ENCODE data around the gene GPR132.
A peak's percentile ranks its signal among the peaks of the same experiment; 100 is the strongest.
"Not testable (repeated sequence)": the region's sequence is repeated elsewhere in the genome, so short reads cannot be mapped to it uniquely, and the experiment has no call there.

The GPR132 gene, protein sequence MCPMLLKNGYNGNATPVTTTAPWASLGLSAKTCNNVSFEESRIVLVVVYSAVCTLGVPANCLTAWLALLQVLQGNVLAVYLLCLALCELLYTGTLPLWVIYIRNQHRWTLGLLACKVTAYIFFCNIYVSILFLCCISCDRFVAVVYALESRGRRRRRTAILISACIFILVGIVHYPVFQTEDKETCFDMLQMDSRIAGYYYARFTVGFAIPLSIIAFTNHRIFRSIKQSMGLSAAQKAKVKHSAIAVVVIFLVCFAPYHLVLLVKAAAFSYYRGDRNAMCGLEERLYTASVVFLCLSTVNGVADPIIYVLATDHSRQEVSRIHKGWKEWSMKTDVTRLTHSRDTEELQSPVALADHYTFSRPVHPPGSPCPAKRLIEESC

DNA sequence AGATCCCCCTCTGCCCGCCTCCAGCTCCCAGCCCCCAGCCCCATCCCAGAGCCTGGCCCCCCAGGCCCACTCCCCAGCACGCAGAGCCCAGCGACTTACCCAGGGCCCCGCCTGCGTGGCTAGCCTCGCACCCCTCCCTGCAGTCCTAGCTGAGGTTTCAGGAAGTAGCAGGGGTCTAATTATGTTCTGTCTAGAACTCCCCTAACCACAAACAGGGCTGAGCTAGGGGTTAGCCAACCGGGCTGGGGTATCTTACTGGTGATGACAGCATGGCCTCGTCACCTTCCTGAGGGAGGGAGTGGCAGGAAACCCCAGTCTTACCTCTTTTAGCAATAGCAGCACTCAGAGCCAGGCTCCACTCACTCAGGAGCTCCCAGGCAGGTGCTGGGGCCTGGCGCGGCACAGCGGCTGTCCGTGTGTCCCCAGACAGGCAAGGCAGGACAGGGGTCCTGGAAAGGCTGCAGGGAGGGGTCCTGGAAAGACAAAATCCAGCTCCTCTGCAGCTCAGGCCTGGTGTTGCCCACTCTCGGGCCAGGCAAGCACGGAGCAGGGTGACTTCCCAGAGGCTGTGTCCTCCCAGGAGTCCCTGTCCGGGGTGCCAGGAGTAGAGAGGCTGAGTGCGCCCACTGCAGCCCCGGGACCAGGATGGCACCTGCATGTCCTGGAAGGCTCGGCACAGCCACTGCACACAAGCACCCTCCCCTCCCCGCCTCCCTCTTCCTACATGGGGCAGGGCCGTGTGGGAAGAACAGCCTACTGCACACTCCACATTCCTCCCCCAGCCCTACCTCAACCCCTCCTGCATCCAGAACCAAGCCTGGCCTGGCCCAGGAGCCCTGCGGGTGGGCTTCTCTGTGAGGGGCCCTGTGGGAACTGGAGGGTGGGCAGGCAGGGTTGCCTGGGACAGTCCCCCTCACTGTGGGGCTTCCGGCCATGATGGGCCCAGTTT lies at the start of gene GPR132:
TSS of gene GPR132 (minus strand) at position 151 of the 949 bp plus-strand sequence. CDS start 10,010 bp downstream, outside the sequence.
- peak; percentile 93 for DNase-seq

DNA sequence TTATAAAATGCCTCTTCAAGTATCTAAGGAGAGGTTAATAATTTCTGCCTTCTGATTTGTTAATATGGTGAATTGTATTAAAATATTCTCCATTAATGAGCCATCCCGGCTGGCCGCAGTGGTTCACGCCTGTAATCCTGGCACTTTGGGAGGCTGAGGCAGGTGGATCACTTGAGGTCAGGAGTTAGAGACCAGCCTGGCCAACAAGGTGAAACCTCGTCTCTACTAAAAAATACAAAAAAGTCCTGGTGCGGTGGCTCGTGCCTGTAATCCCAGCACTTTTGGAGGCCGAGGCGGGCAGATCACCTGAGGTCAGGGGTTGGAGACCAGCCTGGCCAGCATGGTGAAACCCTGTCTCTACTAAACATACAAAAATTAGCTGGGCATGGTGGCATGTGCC lies 44.0 kb upstream of the GPR132 start:
- not testable (repeated sequence) for DNase-seq

DNA sequence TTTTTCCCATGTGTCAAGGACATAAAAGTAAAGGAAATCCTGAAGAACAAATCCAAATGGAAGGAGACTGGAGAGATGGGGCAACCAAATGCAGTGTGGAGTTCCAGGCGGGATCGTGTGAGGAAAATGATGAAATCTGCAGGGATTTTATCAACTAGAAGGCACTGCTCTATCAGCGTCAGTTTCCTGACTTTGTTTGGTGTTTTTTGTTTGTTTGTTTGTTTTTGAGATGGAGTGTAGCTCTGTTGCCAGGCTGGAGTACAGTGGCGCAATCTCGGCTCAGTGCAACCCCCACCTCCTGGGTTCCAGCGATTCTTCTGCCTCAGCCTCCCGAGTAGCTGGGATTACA lies 43.3 kb upstream of the GPR132 start:
- no peak for DNase-seq

DNA sequence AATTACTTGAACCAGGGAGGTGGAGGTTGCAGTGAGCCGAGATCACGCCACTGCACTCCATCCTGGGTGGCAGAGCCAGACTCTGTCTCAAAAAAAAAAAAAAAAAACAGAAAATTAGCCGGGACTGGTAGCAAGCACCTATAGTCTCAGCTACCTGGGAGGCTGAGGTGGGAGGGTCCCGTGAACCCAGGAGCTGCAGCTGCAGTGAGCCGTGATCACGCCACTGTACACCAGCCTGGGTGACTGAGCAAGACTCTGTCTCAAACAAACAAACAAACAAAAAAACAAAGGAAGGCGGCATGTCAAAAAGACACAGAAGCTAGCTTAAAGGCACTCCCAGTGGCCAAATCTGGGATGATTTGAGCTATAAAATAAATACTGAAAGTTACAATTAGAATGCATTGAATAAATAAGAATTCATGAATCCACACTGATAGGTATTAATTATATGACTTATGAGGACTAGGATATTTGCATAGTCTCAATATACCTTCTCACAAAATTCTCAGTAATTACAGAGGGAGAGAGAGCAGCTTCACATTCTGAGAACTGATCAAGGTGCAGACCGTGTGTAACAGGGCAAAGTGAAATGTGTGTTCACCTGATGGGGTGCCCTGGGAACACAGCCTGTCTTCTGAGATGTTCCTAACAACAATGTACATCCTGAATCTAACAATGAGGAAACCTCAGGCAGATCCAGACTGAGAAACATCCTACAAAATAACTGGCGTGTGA lies 42.7 kb upstream of the GPR132 start:
- no peak for DNase-seq

DNA sequence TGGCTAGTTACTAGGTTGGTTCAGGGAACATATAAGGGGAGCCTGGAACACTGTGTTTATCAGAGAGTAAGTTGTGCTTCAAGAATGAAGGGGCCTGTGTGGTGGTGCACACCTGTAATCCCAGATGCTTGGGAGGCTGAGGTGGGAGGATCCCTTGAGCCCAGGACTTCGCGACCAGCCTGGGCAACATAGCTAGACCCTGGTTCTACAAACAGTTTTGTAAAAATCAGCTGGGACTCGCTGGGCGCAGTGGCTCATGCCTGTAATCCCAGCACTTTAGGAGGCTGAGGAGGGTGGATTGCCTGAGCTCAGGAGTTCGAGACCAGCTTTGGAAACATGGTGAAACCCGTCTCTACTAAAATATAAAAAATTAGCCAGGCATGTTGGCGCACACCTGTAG lies 42.1 kb upstream of the GPR132 start:
- no peak for DNase-seq

DNA sequence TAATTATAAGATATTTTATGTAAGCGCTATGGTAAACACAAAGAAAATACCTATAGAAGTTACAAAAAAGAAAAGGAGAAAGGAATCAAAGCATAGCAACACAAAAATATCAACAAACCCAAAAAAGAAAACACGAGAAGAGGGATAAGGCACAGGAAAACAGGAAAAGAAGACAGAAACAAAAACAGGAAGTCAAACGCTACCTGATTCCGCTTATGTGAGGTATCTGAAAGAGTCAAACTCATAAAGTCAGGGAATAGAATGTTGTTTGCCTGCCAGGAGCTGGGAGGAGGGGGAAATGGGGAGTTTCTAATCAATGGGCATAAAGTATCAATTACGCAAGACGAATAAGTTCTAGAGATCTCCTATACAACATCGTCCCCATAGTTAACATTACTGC lies 39.9 kb upstream of the GPR132 start:
- DNase-seq: no peak

DNA sequence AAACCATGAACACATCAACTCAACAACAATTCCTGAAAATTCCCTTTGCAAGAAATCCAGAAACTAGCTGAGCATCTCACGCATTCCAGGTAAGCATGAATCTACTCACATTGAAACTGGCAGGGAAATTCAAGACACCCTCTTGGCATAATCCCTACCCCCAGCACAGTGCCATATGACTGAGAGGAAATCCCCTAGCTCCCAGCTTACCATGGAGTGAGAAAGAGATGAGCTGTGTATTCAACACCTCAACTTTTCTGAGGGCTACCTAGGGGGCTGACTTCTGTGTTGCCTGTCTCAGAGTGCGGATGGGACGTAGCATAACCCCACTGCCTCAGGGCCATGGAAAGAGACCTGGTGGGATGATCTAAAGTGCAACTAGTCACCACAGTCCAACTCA lies 37.7 kb upstream of the GPR132 start:
- DNase-seq: no peak

DNA sequence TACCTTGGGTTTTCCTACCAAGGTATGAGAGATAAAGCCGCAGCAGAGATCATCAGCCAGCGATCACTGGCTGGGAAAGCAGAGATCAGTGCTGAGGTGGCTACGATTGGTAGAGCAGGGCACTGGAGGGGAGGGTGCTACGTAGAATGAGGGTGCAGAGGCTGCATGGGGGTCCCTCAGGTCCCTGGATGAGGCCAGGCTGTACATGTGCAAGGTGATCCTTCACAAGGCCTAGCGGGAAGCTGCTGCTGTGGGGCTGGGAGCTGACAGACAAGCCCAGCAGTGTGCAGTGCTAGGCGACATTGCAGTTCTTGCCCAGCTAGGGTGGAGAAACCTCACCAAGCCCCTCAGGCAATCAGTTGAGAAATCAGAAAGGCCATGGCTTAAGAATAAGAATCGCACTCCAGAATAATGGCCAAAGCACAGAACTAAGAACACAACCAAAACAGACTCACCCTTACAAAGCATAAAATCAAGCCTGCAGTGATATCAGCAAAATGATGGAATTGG lies 37.2 kb upstream of the GPR132 start:
- DNase-seq: no peak

DNA sequence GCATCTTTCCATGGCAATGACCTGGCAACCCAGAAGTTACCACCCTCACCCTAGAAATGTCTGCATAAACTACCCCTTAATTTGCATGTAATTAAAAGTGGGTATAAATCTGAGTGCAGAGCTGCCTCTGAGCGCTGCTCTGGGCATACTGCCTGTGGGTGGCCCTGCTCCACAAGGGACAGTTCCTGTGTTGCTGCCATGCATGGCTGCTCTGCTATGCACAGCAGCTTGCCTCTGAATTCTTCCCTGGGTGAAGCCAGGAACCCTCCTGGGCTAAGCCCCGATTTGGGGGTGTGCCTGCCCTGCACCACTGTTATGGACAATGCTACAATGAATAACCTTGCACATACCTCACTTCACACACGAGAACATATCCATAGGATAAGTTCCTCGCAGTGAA lies 35.7 kb upstream of the GPR132 start:
- DNase-seq: no peak

DNA sequence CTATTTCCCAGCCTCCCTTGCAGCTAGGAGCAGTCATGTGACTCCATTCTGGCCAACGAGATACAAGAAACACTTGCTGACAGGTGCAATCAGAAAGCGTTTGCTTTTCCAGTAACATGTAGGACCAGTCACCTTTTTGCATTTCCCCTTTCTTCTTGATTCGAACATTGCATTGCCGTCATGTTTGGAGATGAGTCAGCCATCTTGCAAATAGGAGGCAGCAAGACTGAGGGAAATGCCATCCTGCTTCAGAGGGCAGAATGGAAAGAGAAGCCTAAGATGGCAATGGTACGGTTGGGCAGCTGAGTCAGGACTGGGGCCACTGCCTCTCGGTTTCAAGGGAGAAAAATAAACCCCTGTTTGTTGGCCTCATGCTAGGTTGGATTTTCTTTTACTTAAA lies 34.5 kb upstream of the GPR132 start:
- DNase-seq: no peak

DNA sequence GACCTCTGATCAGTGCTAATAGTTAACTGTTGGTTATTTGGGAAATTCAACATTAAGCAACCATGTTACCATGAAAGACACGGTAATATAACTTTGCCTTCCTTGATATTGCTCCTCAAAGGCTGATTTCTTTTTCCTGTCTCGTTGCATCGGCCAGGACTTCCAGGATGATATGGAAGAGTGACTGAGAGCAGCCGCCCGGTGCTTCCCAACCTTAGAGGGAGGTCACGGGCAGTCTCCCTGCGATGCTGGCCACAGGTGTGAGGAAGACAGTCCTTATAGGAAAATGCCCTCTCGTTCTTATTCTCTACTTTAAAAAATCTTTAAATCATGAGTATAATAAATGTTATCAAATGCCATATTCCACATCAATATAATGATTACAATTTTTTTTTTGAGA lies 33.1 kb upstream of the GPR132 start:
- DNase-seq: no peak

DNA sequence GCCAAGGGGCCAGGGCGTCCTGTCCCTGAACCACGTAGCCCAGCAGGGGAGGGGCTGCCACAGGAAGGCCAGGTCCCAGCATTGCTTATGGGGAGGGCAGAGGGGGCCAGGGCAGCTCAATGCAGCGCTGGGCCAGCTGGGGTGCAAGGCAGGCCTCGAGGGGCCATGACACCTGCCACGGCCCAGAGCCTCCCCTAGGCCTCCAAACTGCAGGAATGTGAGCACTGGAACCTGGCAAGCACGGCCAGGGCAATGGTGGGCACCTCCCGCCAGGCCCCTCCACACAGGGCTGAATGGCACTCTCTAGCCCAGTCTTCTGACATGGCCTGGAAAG lies 32.5 kb upstream of the GPR132 start:
- no peak for DNase-seq

DNA sequence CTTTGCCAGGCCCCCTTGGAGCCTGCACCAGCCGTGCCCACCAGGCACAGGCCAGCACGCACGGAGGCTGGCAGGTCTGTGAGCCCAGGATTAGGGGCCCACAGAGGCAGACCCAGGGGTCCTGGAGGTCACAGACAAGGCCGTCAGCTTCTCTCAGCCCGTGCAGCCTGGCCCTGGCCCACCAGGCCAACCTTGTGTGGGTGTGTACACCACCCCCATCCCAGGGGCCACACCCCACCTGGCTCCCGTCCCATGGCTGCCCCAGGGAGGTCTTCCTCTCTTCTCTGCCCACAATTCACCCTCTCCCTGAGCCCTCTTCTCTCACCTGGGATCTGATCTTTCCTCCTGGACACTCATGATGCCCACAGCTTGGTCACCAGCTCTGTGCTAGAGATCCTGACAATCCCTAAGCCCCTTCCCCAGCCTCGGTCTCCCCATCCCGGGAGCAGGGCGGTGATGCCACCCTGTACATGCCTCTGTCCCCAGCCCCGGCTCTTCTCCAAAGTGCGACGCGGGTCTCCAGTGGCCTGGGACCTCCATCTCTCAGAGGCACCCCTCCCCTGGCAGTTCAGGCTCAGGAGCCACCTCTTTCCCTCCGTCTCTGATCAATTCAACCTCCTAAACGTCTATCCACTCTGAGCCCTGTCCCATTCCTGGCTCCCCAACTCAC lies 31.1 kb upstream of the GPR132 start:
- no peak for DNase-seq

DNA sequence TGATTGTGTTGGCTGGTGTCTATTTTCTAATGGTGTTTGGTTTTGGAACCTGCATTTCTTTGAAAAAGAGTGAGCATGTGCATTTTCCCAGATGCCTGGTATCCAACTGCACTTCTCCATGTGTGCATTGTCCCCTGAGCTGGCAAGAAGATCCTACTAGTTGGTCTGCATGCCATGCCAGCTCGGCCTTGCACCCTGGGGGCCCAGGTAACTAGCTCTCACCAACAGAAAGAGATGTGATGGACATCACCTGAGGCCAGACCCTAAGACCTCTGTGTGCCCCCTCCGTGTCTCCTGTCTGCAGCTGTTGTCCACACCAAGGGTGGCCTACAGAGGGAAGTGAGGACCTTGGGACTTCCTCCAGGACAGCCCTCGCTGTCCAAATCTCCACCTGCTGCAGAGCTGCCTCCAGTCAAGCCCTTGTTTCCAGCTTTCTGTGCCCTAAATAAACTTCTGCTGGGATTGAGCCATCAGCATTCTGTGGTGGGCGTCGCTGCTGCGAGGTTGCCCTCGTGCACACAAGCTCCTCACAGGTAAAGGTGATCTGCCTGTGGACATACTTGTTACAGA lies 30.1 kb upstream of the GPR132 start:
- DNase-seq: no peak

DNA sequence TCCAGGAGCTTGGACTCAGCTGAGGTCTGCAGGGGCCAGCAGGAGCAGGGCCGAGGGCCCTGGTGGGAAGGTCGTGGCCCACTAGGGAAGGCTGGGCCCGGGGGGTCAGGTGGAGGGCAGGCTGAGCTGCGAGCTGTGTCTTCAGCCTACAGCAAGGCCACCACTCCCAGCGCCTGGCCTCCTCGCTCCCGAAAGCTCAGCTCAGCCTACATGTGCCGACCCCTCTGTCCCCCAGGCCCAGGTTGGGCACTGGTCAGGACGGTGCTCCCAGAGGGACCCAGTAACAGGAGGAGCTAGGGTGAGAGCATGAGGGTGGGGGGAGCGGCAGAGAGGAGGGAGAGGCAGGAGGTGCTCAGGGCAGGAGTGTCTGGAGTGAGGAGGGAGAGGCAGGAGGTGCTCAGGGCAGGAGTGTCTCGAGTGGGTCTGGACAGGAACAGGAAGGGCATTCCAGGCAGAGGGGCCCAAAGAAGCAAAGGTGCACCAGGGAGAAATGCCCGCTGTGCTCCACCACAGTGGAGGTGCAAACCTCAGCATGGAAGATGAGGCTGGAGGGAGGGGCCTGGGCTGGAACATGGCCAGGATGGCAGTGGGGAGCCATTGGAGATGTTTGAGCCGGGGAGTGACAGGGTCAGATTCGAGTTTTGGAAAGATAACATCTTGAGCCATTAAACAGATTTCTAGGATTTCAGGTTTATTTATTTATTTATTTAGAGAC lies 29.1 kb upstream of the GPR132 start:
- no peak for DNase-seq

DNA sequence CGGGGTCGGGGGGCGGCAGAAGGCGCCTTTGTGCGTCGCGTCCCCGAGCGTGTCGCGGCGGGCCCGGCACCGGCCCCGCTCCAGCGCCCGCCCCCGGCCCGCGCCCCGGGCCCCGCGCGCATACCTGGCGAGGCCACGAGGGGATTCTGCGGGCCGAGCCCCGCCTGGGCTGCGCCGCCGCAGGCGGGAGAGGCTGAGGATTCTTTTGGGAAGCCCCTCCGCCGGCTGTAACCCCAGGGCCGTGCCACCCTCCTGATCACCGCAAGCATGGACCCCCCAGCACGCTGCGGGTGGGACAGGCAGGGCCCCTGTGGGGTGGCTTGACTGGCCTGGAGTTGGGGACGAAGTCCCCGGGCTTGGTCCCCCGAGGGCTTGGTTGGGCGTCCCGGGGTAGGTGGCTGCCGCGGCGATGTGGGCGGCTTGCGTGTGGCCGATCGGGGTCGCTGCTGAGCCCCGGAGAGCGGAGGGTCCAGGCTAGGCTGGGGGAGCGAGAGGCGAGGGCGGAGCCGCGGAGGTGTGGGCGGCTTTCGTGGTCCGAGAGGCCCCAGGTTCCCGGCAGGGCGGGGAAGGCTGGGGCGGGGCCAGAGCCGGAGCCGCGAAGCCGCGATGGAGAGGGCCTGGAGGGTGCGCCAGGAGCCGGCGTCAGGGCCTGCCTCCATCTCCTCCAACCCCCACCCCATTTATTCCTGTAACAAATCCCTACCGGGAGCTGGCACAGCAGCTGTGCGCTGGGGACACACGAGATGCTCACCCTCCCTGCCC lies 28.4 kb upstream of the GPR132 start:
- DNase-seq: peak; percentile 77

DNA sequence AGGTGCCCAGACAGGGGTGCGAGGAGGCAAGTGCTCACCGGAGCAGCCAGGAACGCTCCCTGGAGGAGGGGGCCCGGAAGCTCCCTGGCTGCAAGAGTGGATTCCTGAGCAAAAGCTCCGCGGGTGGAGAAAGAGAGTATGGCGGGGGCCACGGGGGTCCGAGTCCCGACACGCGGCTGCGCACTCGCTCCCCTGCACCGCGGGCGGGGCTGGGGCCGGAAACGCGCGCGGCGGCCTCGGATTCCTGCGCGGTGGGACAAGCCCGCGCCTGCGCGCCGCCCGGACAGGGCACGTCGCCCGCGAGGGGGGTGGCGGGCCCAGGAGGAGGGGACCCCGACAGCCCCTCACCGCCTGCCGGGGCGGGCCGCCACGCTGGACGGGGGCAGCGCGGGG lies 27.8 kb upstream of the GPR132 start:
- peak; percentile 40 for DNase-seq

DNA sequence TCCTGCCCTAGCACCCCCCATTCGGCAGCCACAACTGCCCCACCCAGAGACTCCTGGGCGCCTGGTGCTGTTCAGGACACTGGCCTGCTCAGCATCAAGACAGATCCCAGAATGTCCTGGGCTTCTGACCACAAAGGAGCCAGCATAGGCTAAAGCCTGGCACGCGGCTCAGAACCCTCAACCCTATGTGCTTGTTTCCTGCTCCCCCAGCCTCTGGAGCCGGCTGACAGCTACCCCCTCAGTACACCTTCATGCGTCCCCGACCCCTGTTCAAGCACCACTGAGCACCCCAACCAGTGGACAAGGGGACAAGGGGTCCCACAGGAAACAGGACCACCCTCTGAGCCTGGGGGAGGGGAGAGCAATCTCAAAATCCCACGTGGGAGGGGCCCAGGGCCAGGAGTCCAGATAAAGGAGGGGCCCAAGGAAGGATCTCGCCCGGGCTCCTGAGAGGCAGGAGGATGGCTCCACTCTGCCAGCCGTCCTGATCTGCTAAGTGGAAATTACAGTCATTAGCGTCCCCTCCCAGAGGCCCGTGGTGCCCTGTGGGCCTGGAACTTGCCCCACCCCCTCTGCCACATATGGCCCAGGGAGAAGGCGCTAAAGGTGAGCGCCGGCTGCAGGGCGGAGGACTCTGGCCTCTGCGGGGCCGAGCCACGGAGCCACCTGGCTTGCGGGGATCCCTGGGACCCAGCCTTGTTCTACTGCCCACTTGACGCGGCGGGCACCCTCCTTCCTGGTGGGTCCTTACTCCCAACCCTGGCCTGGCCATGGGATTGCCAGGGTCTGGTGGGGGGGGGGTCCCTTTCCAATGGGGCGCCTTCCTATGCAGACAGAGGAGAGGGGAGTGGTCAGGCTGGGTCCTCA lies 27.2 kb upstream of the GPR132 start:
- no peak for DNase-seq

DNA sequence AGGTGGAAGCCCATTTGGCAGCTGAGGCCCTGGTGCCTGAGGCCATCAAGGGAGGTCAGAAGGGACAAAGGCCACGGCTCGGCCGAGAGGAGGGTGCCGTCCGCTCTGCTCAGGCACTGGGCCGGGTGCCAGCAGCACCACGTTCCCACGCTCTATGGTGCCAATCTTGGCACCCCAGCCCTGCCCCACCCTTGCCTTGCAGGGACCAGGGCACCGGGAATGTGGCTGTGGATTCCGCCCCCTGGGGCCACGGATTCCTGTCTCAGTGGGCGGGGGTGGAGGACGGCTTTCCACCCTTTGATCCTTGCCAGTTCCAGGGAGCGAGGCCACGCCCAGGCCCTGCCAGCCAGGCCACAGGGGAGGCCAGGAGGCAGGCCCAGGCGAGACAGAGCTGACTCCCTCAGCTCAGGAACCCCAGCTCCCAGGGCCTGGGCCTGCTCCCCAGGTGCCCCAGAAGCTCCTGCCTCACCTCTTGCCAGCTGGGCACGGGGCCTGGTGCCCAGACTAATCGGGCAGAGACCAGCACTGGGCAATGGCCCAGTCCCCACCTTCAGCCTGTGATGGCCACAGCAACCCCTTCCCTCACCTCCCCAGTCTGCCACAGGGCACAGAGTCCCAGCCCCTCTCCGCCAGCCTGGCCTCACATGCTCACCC lies 26.4 kb upstream of the GPR132 start:
- DNase-seq: no peak

All from stimulated activated CD4-positive, alpha-beta T cell treated with anti-CD3 and anti-CD28 coated beads, Interleukin-1b, Interleukin-23, amount 100 ng/mL, for 48 hours (primary cell).